MM.1S (cell line): ENCODE results near the gene ALDH3B2.

Experiments used
- DNase-seq: peaks from one replicate; pipeline ENCODE4 v3.0.0-alpha.2; 2015
- H2AFZ ChIP-seq: fragments of 300-600 bp; sonication (generic); 2 replicates; pipeline ENCODE4 v1.6.0; 2016; ENCODE audit warnings: antibody characterized with exemption, low read length
- H3F3A ChIP-seq: fragments of 300-600 bp; sonication (generic); 2 replicates; pipeline ENCODE4 v1.6.1; 2016; ENCODE audit warnings: mild to moderate bottlenecking, antibody characterized with exemption, low read length, moderate library complexity, mixed read lengths; ENCODE audit not compliant: insufficient read depth
- H3K27ac ChIP-seq: fragments of 300-600 bp; sonication (generic); 2 replicates; pipeline ENCODE4 v1.5.1; 2016; ENCODE audit warnings: mild to moderate bottlenecking, low read length
- H3K27me3 ChIP-seq: fragments of 300-600 bp; sonication (generic); replicated peaks from 2 replicates; pipeline ENCODE4 v1.6.0; 2016; ENCODE audit warnings: low read length; ENCODE audit not compliant: insufficient read depth
- H3K36me3 ChIP-seq: fragments of 300-600 bp; sonication (generic); replicated peaks from 2 replicates; pipeline ENCODE4 v1.6.1; 2016; ENCODE audit warnings: mild to moderate bottlenecking, low read length, mixed read lengths; ENCODE audit not compliant: insufficient read depth
- H3K4me1 ChIP-seq: fragments of 300-600 bp; sonication (generic); 2 replicates; pipeline ENCODE4 v1.6.1; 2016; ENCODE audit warnings: low read length, mixed read lengths
- H3K4me2 ChIP-seq: fragments of 300-600 bp; sonication (generic); 2 replicates; pipeline ENCODE4 v1.6.0; 2016; ENCODE audit warnings: low read depth, low read length
- H3K4me3 ChIP-seq: fragments of 300-600 bp; sonication (generic); 2 replicates; pipeline ENCODE4 v1.5.1; 2016; ENCODE audit warnings: low read length, mixed read lengths
- H3K79me2 ChIP-seq: fragments of 300-600 bp; sonication (generic); 2 replicates; pipeline ENCODE4 v1.6.1; 2016; ENCODE audit warnings: mixed run types, low read length, mixed read lengths
- H3K9ac ChIP-seq: fragments of 300-600 bp; sonication (generic); 2 replicates; pipeline ENCODE4 v1.6.1; 2016; ENCODE audit warnings: low read length, mixed read lengths
- H3K9me2 ChIP-seq: fragments of 300-600 bp; sonication (generic); replicated peaks from 2 replicates; pipeline ENCODE4 v1.6.1; 2016; ENCODE audit warnings: mild to moderate bottlenecking, low read length, mixed read lengths; ENCODE audit not compliant: insufficient read depth
- H3K9me3 ChIP-seq: fragments of 300-600 bp; sonication (generic); replicated peaks from 2 replicates; pipeline ENCODE4 v1.6.1; 2016; ENCODE audit warnings: mild to moderate bottlenecking, low read length, mixed read lengths; ENCODE audit not compliant: insufficient read depth
- H4K20me1 ChIP-seq: fragments of 300-600 bp; sonication (generic); 2 replicates; pipeline ENCODE4 v1.6.1; 2016; ENCODE audit warnings: mild to moderate bottlenecking, low read length, moderate library complexity, mixed read lengths; ENCODE audit not compliant: insufficient read depth
- EZH2 ChIP-seq: fragments of 300-600 bp; sonication (generic); optimal IDR thresholded peaks from 2 replicates; pipeline ENCODE3; 2017; ENCODE audit warnings: low read depth, mild to moderate bottlenecking, antibody characterized with exemption, low read length, mixed read lengths
- EZH2phosphoT487 ChIP-seq: fragments of 300-600 bp; sonication (generic); IDR thresholded peaks from 2 replicates; pipeline ENCODE4 v1.6.1; 2018; ENCODE audit warnings: antibody characterized with exemption, low read length
- TF ChIP-seq, protein P1 (sequence below): fragments of 300-600 bp; sonication (generic); IDR thresholded peaks from 2 replicates; pipeline ENCODE4 v1.5.1; 2016; ENCODE audit warnings: antibody characterized with exemption, low read length, mixed read lengths

ALDH3B2 gene

DNA sequence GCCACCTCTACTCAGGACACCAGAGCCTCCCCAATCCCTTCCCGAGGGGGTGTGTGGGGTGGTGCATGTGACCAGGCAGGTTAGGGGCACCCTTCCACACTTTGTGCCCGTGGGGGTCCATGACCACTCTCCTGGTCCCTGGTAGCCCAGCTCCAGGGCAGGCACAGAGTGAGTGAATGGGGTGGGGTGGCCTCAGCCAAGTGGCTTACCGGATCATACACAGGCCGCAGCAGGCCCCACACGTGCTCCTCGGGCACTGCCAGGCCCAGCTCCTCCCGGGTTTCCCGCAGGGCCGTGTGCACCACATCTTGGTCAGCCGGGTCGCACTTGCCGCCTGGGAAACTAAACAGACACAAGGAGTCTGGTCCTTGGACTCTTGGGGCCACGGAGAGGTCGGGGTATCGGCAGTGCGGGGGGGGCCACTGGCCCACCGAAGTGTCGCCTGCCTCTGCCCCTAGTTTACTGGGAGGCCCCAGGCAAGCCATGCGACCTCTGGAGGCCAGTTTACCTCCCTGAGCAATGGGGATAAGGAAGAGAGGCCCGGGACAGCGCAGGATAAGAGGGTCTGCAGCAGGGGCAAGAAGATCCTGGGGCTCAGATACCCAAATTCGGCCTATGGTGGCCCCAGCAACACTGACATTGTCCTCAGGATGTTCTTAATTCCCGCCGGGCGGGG, 45.6 kb downstream of the ALDH3B2 start:
- Histone ChIP-seq H3K79me2 (peaks cover 12% of the 10 kb centered on the region), H3K9me2 (no peaks in the 10 kb centered on the region), H3F3A (peaks cover 14% of the 10 kb centered on the region; the same call in 1 of the 2 replicates), H3K9ac (peak overlapping the region; percentile 95), H3K27ac (peak overlapping the region; percentile 87; the same call in 1 of the 2 replicates), H4K20me1 (no peaks in the 10 kb centered on the region), H3K27me3 (no peaks in the 10 kb centered on the region), H3K4me3 (peak overlapping the region; percentile 91), H2AFZ (peak overlapping the region; percentile 97), H3K4me2 (peak overlapping the region; percentile 100), H3K9me3 (no peaks in the 10 kb centered on the region), H3K36me3 (no peaks in the 10 kb centered on the region), H3K4me1 (peaks cover 17% of the 10 kb centered on the region)
- TF ChIP-seq, protein P1, sequence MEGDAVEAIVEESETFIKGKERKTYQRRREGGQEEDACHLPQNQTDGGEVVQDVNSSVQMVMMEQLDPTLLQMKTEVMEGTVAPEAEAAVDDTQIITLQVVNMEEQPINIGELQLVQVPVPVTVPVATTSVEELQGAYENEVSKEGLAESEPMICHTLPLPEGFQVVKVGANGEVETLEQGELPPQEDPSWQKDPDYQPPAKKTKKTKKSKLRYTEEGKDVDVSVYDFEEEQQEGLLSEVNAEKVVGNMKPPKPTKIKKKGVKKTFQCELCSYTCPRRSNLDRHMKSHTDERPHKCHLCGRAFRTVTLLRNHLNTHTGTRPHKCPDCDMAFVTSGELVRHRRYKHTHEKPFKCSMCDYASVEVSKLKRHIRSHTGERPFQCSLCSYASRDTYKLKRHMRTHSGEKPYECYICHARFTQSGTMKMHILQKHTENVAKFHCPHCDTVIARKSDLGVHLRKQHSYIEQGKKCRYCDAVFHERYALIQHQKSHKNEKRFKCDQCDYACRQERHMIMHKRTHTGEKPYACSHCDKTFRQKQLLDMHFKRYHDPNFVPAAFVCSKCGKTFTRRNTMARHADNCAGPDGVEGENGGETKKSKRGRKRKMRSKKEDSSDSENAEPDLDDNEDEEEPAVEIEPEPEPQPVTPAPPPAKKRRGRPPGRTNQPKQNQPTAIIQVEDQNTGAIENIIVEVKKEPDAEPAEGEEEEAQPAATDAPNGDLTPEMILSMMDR: no peak
- TF ChIP-seq EZH2 (no peak), EZH2phosphoT487 (no peak)
- peak; percentile 47 for DNase-seq

DNA sequence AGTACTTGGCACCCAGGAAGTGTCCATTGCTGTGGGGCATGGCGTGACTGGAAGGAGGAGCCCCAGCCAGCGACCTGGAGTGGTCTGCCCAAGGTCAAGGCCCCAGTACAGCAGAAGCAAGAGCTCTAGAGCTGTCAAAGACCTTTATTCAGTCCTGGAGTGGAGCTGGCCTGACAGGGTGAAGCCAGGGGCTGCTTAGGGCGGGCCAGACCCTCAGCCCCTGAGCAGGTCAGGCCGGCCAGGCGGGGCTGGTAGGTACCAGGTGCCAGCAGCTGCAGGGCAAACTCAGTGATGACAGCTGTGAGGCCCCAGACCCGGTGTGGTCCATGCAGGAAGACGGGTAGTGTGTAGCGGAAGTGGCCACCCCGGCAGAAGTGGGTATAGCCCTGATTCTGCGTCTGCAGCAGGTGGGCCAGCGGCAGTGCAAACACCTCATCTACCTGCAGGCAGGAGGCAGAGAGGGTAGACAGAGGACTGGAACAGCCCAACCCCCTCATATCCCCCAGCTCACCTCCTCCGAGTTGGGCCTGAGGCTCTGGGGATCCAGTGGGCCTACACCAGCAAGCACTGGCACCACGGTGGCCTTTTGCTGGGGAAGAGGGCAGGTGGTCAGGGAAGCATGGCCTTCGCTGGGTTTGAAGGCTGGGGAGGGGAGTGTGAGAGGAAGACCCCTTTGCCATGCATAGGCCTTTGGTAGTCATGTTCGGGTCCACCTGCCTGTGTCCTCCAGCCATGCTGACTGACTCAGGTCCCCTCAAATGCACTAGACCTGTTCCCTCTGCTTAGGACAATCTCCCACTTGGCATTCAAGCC, 46.4 kb downstream of the ALDH3B2 start:
- H2AFZ ChIP-seq: peak overlapping the region; percentile 97
- peak overlapping the region; percentile 91 for H3K4me3 ChIP-seq
- TF ChIP-seq EZH2phosphoT487: no peak
- no peak for TF ChIP-seq EZH2
- TF ChIP-seq, protein P1: no peak
- peaks cover 17% of the 10 kb centered on the region for H3K4me1 ChIP-seq
- peak overlapping the region; percentile 100 for H3K4me2 ChIP-seq
- H3K79me2 ChIP-seq: peaks cover 12% of the 10 kb centered on the region
- H3K36me3 ChIP-seq: no peaks in the 10 kb centered on the region
- no peaks in the 10 kb centered on the region for H4K20me1 ChIP-seq
- H3K9me2 ChIP-seq: no peaks in the 10 kb centered on the region
- peaks cover 14% of the 10 kb centered on the region; the same call in 1 of the 2 replicates for H3F3A ChIP-seq
- no peak overlapping the region for H3K27ac ChIP-seq
- DNase-seq: no peak
- H3K9ac ChIP-seq: peak overlapping the region; percentile 95
- no peaks in the 10 kb centered on the region for H3K27me3 ChIP-seq
- H3K9me3 ChIP-seq: no peaks in the 10 kb centered on the region

DNA sequence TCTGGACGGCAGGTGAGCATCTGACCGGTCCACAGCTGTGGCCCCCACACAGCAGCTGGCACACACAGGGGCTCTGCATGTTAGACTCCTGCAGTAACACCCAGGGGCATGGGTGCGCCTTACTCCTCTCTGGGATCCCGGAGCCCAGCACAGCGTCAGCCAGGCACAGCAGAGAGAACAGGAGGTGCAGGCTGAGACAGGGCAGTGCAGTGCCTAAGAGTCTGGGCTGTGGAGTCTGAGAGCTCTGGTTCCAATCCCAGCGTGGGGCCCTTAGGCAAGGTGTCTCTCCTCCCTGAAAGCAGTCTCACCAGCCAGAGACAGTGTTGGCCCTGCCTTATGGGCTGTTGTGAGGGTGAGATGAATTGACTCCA, 47.0 kb downstream of the ALDH3B2 start:
- no peak for DNase-seq
- Histone ChIP-seq H3K4me3 (no peak overlapping the region), H3K36me3 (no peaks in the 10 kb centered on the region), H3K9me2 (no peaks in the 10 kb centered on the region), H3K27me3 (no peaks in the 10 kb centered on the region), H4K20me1 (no peaks in the 10 kb centered on the region), H3K79me2 (peaks cover 12% of the 10 kb centered on the region), H3K9ac (no peak overlapping the region), H3K9me3 (no peaks in the 10 kb centered on the region), H3K4me2 (no peak overlapping the region), H3F3A (peaks cover 14% of the 10 kb centered on the region; the same call in 1 of the 2 replicates), H3K27ac (no peak overlapping the region), H3K4me1 (peaks cover 17% of the 10 kb centered on the region), H2AFZ (no peak overlapping the region)
- TF ChIP-seq, protein P1: no peak
- TF ChIP-seq EZH2 (no peak), EZH2phosphoT487 (no peak)
